22Rv1 (cell line): ENCODE results near the gene TGIF2.
"Not testable (repeated sequence)": the region's sequence is repeated elsewhere in the genome, so short reads cannot be mapped to it uniquely, and the experiment has no call there.

ENCODE experiments used
- H3K27ac ChIP-seq: fragments of 450-650 bp; 2 replicates; pipeline ENCODE4 v1.5.1; 2017
- CTCF ChIP-seq: fragments of 450-650 bp; IDR thresholded peaks from 2 replicates; pipeline ENCODE4 v1.5.1; 2017; ENCODE audit warnings: mild to moderate bottlenecking
- ZFX ChIP-seq: fragments of 450-650 bp; IDR thresholded peaks from 2 replicates; pipeline ENCODE4 v1.6.1; 2017; ENCODE audit warnings: antibody characterized with exemption, borderline replicate concordance

The TGIF2 gene

DNA sequence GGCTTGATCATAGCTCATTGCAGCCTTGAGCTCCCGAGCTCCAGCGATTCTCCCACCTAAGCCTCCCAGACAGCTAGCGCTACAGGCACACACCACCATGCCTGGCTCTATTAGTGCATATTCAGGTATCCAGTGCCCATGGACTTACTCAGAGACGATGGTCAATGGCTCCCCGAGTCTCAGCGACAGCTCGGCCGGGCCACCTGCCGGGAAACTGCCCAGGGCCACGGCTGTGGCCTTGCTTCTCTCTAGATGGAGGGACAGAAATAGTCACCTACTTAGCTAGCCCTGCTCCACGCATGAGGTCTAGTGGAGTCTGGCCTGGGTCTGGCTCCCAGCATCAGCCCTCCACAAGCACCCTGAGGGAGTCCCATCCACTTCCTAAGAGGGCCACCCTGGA lies 60.9 kb downstream of the TGIF2 start:
- TF ChIP-seq CTCF (no peak), ZFX (no peak)
- no peak overlapping the region for H3K27ac ChIP-seq

- not testable (repeated sequence) for H3K27ac ChIP-seq
These were observed 65.5 kb downstream of the TGIF2 start for GRCh38 chr20:36638876-36639400.

DNA sequence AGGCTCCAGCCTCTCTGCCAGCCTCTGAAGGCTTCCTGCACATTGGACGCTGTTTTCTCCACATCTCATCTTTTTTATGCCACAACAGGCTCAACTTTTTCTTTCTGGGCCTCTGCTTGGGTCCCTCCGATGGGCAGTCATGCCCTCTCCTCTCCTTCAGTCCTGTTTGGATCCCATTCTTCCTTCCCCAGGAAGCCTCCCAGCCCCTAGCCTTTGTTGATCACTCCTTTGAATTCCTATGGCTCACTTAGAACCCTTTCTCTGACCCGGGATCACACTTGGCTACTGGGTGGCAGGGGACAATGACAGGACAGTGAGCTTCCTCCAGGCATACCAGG lies 68.1 kb downstream of the TGIF2 start:
- TF ChIP-seq CTCF (no peak), ZFX (no peak)
- H3K27ac ChIP-seq, result no peak overlapping the region

- TF ChIP-seq CTCF (no peak), ZFX (no peak)
- no peak overlapping the region for H3K27ac ChIP-seq
These were observed 68.7 kb downstream of the TGIF2 start for GRCh38 chr20:36642136-36642535.
